ENCODE results near the gene DNAJC21.

GRCh38 chr5:34891981-34892380, 37.4 kb upstream of the DNAJC21 start:
- TF ChIP-seq, protein P1, sequence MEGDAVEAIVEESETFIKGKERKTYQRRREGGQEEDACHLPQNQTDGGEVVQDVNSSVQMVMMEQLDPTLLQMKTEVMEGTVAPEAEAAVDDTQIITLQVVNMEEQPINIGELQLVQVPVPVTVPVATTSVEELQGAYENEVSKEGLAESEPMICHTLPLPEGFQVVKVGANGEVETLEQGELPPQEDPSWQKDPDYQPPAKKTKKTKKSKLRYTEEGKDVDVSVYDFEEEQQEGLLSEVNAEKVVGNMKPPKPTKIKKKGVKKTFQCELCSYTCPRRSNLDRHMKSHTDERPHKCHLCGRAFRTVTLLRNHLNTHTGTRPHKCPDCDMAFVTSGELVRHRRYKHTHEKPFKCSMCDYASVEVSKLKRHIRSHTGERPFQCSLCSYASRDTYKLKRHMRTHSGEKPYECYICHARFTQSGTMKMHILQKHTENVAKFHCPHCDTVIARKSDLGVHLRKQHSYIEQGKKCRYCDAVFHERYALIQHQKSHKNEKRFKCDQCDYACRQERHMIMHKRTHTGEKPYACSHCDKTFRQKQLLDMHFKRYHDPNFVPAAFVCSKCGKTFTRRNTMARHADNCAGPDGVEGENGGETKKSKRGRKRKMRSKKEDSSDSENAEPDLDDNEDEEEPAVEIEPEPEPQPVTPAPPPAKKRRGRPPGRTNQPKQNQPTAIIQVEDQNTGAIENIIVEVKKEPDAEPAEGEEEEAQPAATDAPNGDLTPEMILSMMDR (IDR thresholded peaks at IDR 0.05): no peak
- TF ChIP-seq POLR2AphosphoS5 (IDR thresholded peaks at IDR 0.05): no peak
